Stimulated activated CD4-positive, alpha-beta T cell treated with anti-CD3 and anti-CD28 coated beads, Interleukin-15, amount 100 ng/mL, for 48 hours (primary cell): ENCODE data around the gene XAGE2.

Experiments used
- DNase-seq, 2 donors: peaks; one replicate each; pipeline ENCODE4 v3.0.0-alpha.2; 2020; ENCODE audit warnings: low read depth in 2 of 2

Gene XAGE2

DNA sequence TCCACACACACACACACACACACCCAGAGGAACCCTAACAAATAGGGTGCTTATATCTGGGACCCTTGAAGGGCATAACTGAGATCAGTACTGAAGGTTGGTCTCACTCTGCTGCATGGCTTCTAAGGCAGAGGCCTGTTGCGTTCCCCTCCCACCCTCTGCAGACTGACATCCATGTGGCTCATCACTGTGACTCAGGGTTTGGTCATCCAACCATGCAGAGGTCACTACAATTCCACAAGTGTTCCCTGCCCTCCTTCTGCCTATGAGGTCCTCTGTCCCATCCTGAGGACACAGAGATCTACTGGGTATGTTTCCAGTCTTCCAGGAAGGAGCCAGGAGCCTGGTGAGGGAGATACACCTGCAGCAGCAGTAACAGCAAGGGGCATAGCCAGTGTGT is 55.8 kb downstream of the XAGE2 start:
- no peak for DNase-seq
